Right lobe of liver (tissue), 6 donors: ENCODE data around the gene PRKN. TPM values are rescaled to one million over a fixed set of nuclear protein-coding genes. Genes with fewer than 3 reads are reported as not detected.

ENCODE experiments used
- ATAC-seq, 4 donors: fragments of 200-7000 bp; cut with Tn5 transposase; one replicate each; pipeline ENCODE4 v1.9.1; 2020; ENCODE audit warnings: mild to moderate bottlenecking in 4 of 4, moderate library complexity in 4 of 4
- DNase-seq, 3 donors: peaks; one replicate each; pipeline ENCODE4 v3.0.0-alpha.2; 2020
- H3K27ac ChIP-seq, 3 donors: fragments of 200-600 bp; one replicate each; pipeline ENCODE4 v1.8.0; 2022
- H3K27me3 ChIP-seq, 2 donors: fragments of 200-600 bp; one replicate each; pipeline ENCODE4 v1.8.0; 2022
- H3K36me3 ChIP-seq, 4 donors: fragments of 200-600 bp; sonication (generic) in 1 of 4; one replicate each; pipeline versions ENCODE4 v1.5.1 to v1.8.0; 2017 to 2022; ENCODE audit warnings: control low read depth in 1 of 4
- H3K4me1 ChIP-seq, 4 donors: fragments of 200-600 bp; sonication (generic) in 1 of 4; one replicate each; pipeline versions ENCODE4 v1.5.1 to v1.8.0; 2017 to 2022; ENCODE audit warnings: control low read depth in 1 of 4
- H3K4me3 ChIP-seq, 3 donors: fragments of 200-600 bp; one replicate each; pipeline ENCODE4 v1.8.0; 2022
- H3K9me3 ChIP-seq, 4 donors: fragments of 200-600 bp; sonication (generic) in 1 of 4; one replicate each; pipeline versions ENCODE4 v1.5.1 to v1.8.0; 2017 to 2022; ENCODE audit warnings: control low read depth in 1 of 4
- CTCF ChIP-seq, 4 donors: fragments of 200-600 bp in 3 of 4; fragments of 450-650 bp in 1 of 4; IDR thresholded peaks; one replicate each; pipeline versions ENCODE4 v1.5.1 to v1.8.0; 2016 to 2022; ENCODE audit warnings: antibody characterized with exemption in 4 of 4, mild to moderate bottlenecking in 2 of 4
- POLR2A ChIP-seq: fragments of 450-650 bp; IDR thresholded peaks from one replicate; pipeline ENCODE4 v1.6.1; 2017; ENCODE audit warnings: antibody characterized with exemption, mild to moderate bottlenecking
- WGBS: methylation state at CpG from one replicate; pipeline ENCODE4 v1.1.6; 2018; ENCODE audit warnings: low coverage, low lambda C conversion rate; ENCODE audit not compliant: insufficient coverage; ENCODE audit errors: missing lambda C conversion rate; 5-methylcytosine and 5-hydroxymethylcytosine counted together
- intact Hi-C, 2 donors: fragments of 100-400 bp; cut with DNase I; formaldehyde crosslinking; loops; one replicate each; pipeline versions ENCODE4 v1.11.2 to v1.14.1; 2022
- total RNA-seq, 6 experiments: library from RNA; depleted of rRNA in 2 of 6; stranded (reverse); fragments of >200 nt in 2 of 6; fragmentation: NEBNext Ultra II Directional in 3 of 6; extraction: Animal tissue kit (Norgen Biotek cat#: 25700) in 3 of 6; gene quantifications; one replicate each; pipeline versions ENCODE4 v1.1.0 to v1.2.4, GENCODE V29; 2016 to 2023
- donor health status: DM: no; HTN: yes; CAD: no.
- donor health status: DM: no; HTN: no; CAD: no.
- donor health status: DM: no; HTN: no; CAD: no.
- donor health status: DM: no; HTN: yes; CAD: no.
- donor health status: DM: no; HTN: yes; CAD: no.

PRKN gene
- total RNA-seq, 6 experiments from 2014 or later, result 1.1 to 3.7 (median 2.2) TPM

DNA sequence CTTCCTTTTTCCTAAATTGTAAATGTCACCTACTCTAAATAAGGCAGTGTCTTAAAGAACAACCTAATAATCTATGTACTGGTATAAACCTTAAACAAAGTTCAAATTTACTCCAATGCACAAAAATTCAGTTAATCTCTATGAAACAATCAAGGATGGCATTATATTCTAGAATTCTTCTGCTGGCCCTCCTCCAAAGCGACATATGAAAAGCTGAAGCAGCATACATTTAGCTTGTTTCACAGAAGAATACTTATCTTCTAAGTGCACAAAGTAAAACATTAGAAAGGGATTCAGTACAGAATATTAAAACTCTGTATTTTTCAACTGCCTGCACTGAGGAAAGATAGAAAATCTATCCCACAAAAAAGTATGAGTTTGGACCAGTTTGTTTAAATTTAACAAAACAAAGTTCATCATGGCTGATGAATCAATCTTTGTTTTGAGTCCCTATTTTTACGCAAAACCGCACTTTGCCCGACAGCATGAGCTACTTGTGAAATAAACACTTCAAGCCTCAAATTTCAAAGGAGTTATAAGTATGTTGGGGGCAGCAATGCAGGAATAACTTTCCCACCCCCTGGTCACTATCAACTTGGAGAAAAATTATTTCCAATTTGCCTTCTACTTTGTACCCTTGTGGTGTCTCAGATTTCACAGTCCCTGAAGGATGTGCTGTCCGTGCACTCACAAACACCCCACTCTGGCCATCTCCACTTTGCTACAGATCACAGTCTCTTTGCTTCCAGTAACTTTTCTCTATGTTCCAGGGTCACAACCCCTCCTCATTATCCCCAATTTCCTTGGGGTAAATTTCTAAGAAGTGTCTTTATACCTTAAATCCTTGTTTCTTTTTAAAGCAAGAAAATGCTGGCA, 238.2 kb downstream of the PRKN start:
- no peaks in the 10 kb centered on the region for H3K36me3 ChIP-seq
- DNase-seq (peak in 2 of 3 donors; percentile 25 to 52), ATAC-seq (peak; percentile 51 to 83 (median 74))
- no peak for TF ChIP-seq POLR2A
- TF ChIP-seq CTCF (IDR thresholded peaks at IDR 0.05), result no peak
- H3K4me1 ChIP-seq, result peaks cover 0 to 12% (median 5%) of the 10 kb centered on the region in 4 donors
- H3K4me3 ChIP-seq, result no peak overlapping the region
- WGBS, result 35% methylated on average over 5 of the region's 5 CpGs
- no peaks in the 10 kb centered on the region for H3K9me3 ChIP-seq
- intact Hi-C loops, result no loop called here
- H3K27me3 ChIP-seq, result no peaks in the 10 kb centered on the region
- peak overlapping the region in 1 of 3 donors; percentile 20 for H3K27ac ChIP-seq

DNA sequence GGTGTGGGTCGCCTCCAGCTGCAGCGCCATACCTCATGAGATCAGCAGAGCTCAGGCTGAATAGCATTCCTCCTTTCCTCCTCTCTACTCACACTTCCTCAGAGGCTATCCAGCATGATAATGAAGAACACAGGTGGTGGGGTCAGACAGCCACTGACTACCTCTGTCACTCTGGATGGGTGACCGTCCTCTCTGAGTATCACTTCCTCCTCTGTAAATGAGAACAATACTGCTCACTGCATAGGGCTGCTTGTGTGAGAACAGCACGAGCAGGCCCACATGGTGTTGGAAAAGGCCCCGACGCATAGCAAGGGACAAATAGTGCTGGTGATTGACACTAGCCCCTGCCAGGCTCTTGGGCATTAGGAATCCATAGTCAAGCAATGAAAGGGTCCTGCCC, 239.1 kb downstream of the PRKN start:
- WGBS, result 86% methylated on average over 2 of the region's 6 CpGs
- no peak for ATAC-seq
- H3K9me3 ChIP-seq, result no peaks in the 10 kb centered on the region
- TF ChIP-seq POLR2A, result no peak
- TF ChIP-seq CTCF (IDR thresholded peaks at IDR 0.05), result no peak
- no peaks in the 10 kb centered on the region for H3K36me3 ChIP-seq
- peaks cover 0 to 12% (median 5%) of the 10 kb centered on the region in 4 donors for H3K4me1 ChIP-seq
- no peak for DNase-seq
- intact Hi-C loops, result no loop called here
- no peaks in the 10 kb centered on the region for H3K27me3 ChIP-seq
- H3K4me3 ChIP-seq, result no peak overlapping the region
- no peak overlapping the region for H3K27ac ChIP-seq

GRCh38 chr6:162485464-162485863, 242.1 kb downstream of the PRKN start:
- H3K4me3 ChIP-seq, result no peak overlapping the region
- H3K4me1 ChIP-seq, result peaks cover 0 to 12% (median 5%) of the 10 kb centered on the region in 4 donors
- intact Hi-C loops, result no loop called here

DNA sequence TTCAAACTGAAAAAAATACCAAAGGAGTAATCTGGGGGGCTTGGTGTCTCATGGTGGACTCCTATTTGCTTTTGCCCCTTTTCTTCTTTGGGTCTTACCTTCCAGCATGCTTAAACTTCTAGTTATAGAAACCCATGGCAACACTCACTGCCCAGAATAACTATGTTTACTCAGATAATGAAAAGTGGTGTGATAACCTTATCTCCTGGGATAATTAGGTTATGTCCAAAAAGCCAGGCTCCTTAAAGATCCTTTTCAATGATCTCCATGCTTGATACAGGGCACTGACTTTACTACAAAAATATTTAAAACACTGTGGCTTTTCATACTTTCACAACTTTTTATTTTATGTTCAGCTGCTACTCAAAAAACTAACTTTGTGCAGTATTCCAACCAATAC, 245.6 kb downstream of the PRKN start:
- Histone ChIP-seq H3K36me3 (no peaks in the 10 kb centered on the region), H3K27ac (no peak overlapping the region), H3K9me3 (no peaks in the 10 kb centered on the region), H3K4me1 (no peaks in the 10 kb centered on the region), H3K4me3 (no peak overlapping the region), H3K27me3 (no peaks in the 10 kb centered on the region)
- intact Hi-C loops, result no loop called here
- no peak for ATAC-seq
- TF ChIP-seq CTCF (IDR thresholded peaks at IDR 0.05) (no peak), POLR2A (no peak)
- DNase-seq, result no peak

More at GRCh38 chr6:162485464-162485863, 242.1 kb downstream of the PRKN start:
- no peak for TF ChIP-seq POLR2A
- TF ChIP-seq CTCF (IDR thresholded peaks at IDR 0.05), result no peak
- DNase-seq (no peak), ATAC-seq (no peak)
- Histone ChIP-seq H3K27me3 (no peaks in the 10 kb centered on the region), H3K27ac (no peak overlapping the region), H3K9me3 (no peaks in the 10 kb centered on the region), H3K36me3 (no peaks in the 10 kb centered on the region)
- WGBS, result 58% methylated on average over 2 of the region's 2 CpGs
